Measurements from ENCODE around the gene MPRIP.

Gene MPRIP

DNA sequence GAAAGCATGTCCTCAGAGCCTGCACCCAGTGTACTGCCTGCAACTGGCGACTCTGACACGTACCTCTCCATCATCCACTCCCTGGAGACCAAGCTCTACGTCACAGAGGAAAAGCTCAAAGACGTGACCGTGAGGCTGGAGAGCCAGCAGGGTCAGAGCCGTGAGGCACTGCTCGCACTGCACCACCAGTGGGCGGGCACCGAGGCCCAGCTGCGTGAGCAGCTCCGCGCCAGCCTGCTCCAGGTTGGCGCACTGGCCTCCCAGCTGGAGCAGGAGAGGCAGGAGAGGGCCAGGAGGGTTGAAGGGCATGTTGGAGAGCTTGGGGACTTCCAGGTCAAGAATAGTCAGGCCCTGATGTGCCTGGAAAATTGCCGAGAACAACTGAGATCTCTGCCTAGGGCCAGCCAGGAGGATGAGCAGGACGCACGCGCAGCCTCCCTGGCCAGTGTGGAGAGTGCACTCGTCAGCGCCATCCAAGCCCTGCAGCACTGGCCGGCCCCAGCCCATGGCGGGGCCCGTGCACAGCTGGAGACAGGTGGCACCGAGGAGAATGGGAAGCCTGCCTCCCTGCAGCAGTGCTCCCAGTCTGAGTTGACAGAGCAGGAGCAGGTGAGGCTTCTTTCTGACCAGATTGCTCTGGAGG is 123.5 kb downstream of the MPRIP start:
- Histone ChIP-seq H2AFZ (no peak overlapping the region), H3K27ac (no peak overlapping the region), H3K4me2 (ENCODE audit: low read length) (no peak overlapping the region), H3K79me2 (peaks cover 5% of the 10 kb centered on the region), H3K9me3 (ENCODE audit: control insufficient read depth, low read length) (no peaks in the 10 kb centered on the region), H3K36me3 (ENCODE audit: control insufficient read depth, insufficient read depth, low read length) (no peaks in the 10 kb centered on the region), H3K4me1 (no peaks in the 10 kb centered on the region), H3K9ac (no peak overlapping the region), H3K4me3 (ENCODE audit: low read depth, low read length) (no peak overlapping the region), H3K27me3 (ENCODE audit: control insufficient read depth, insufficient read depth, low read length) (no peaks in the 10 kb centered on the region)
- TF ChIP-seq, protein P1, sequence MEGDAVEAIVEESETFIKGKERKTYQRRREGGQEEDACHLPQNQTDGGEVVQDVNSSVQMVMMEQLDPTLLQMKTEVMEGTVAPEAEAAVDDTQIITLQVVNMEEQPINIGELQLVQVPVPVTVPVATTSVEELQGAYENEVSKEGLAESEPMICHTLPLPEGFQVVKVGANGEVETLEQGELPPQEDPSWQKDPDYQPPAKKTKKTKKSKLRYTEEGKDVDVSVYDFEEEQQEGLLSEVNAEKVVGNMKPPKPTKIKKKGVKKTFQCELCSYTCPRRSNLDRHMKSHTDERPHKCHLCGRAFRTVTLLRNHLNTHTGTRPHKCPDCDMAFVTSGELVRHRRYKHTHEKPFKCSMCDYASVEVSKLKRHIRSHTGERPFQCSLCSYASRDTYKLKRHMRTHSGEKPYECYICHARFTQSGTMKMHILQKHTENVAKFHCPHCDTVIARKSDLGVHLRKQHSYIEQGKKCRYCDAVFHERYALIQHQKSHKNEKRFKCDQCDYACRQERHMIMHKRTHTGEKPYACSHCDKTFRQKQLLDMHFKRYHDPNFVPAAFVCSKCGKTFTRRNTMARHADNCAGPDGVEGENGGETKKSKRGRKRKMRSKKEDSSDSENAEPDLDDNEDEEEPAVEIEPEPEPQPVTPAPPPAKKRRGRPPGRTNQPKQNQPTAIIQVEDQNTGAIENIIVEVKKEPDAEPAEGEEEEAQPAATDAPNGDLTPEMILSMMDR (IDR thresholded peaks at IDR 0.05), result no peak

DNA sequence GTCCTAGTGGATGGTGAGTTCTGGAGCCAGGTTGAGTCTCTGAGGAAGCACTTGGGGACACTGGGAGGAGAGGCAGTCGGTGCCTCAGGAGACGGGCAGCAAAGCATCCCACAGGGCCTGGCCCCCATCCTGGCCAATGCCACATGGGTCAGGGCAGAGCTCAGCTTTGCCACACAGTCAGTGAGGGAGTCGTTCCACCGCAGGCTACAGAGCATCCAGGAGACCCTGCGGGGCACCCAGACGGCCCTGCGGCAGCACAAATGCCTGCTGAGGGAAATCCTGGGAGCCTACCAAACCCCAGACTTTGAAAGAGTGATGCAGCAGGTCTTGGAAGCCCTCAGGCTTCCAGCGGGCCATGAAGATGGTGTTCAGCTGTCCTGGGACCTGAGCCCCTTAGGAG is 124.2 kb downstream of the MPRIP start:
- Histone ChIP-seq H3K36me3 (ENCODE audit: control insufficient read depth, insufficient read depth, low read length) (no peaks in the 10 kb centered on the region), H3K9me3 (ENCODE audit: control insufficient read depth, low read length) (no peaks in the 10 kb centered on the region), H3K27ac (no peak overlapping the region), H3K4me3 (ENCODE audit: low read depth, low read length) (no peak overlapping the region), H3K4me2 (ENCODE audit: low read length) (no peak overlapping the region), H3K27me3 (ENCODE audit: control insufficient read depth, insufficient read depth, low read length) (no peaks in the 10 kb centered on the region), H2AFZ (no peak overlapping the region), H3K79me2 (peaks cover 5% of the 10 kb centered on the region), H3K9ac (no peak overlapping the region), H3K4me1 (no peaks in the 10 kb centered on the region)
- TF ChIP-seq, protein P1 (IDR thresholded peaks at IDR 0.05), result no peak

DNA sequence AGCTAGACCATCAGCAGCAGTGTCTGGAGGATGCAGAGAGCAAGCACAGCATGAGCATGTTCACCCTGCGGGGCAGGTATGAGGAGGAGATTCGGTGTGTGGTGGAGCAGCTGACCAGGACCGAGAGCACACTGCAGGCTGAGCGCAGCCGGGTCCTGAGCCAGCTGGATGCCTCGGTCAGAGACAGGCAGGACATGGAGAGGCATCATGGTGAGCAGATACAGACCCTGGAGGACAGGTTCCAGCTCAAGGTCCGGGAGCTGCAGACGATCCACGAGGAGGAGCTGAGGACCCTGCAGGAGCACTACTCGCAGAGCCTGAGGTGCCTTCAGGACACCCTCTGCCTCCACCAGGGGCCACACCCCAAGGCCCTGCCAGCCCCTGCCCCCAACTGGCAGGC is 125.1 kb downstream of the MPRIP start:
- H3K4me3 ChIP-seq (ENCODE audit: low read depth, low read length), result no peak overlapping the region
- TF ChIP-seq, protein P1 (IDR thresholded peaks at IDR 0.05), result no peak
- H2AFZ ChIP-seq, result no peak overlapping the region
- H3K79me2 ChIP-seq, result peaks cover 2% of the 10 kb centered on the region
- H3K9me3 ChIP-seq (ENCODE audit: control insufficient read depth, low read length), result no peaks in the 10 kb centered on the region
- no peaks in the 10 kb centered on the region for H3K36me3 ChIP-seq (ENCODE audit: control insufficient read depth, insufficient read depth, low read length)
- H3K4me2 ChIP-seq (ENCODE audit: low read length), result no peak overlapping the region
- no peak overlapping the region for H3K27ac ChIP-seq
- H3K4me1 ChIP-seq, result no peaks in the 10 kb centered on the region
- no peaks in the 10 kb centered on the region for H3K27me3 ChIP-seq (ENCODE audit: control insufficient read depth, insufficient read depth, low read length)
- no peak overlapping the region for H3K9ac ChIP-seq

DNA sequence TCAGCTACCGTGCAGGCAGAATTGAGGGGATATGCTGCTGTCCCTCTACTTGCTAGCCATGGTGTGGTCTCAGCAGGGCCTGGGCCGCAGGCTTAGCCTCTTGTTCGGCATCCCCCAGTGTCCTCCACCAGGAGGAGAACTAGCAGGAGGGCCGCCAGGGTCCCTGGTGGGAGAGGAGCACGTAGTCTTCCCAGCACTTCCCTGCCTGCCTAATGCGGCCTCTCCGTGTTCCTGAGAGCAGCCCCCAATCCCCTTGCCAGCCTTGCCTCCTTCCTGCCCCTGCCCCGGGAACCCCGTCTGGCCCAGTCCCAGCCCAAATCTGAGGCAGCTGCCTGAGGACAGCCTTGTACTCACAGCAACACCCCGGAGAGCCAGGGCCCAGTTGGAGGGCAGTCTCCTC is 125.7 kb downstream of the MPRIP start:
- peaks cover 2% of the 10 kb centered on the region for H3K79me2 ChIP-seq
- H3K36me3 ChIP-seq (ENCODE audit: control insufficient read depth, insufficient read depth, low read length), result no peaks in the 10 kb centered on the region
- H3K4me3 ChIP-seq (ENCODE audit: low read depth, low read length), result no peak overlapping the region
- no peaks in the 10 kb centered on the region for H3K9me3 ChIP-seq (ENCODE audit: control insufficient read depth, low read length)
- H3K9ac ChIP-seq, result no peak overlapping the region
- no peaks in the 10 kb centered on the region for H3K4me1 ChIP-seq
- TF ChIP-seq, protein P1 (IDR thresholded peaks at IDR 0.05), result no peak
- H3K4me2 ChIP-seq (ENCODE audit: low read length), result no peak overlapping the region
- no peak overlapping the region for H3K27ac ChIP-seq
- H3K27me3 ChIP-seq (ENCODE audit: control insufficient read depth, insufficient read depth, low read length), result no peaks in the 10 kb centered on the region
- H2AFZ ChIP-seq, result no peak overlapping the region

DNA sequence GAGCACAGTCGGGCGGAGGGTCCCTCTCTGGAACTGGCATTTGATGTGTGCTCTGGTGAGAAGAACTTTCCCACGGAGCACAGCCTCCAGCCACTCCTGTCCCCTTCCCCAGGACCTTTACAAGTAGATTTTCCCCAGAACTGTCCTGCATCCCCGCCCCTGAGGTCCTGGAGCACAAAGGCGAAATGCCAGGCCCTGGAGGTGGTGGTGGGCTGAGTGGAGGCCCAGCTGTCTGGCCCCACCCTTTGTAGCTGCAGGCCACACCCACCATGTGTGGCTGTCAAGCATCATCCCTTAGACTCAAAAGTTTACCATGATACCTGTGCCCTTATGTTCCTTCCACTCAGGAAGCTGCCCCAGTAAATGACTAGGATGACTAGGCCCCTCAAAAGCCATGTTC is 126.1 kb downstream of the MPRIP start:
- Histone ChIP-seq H3K36me3 (ENCODE audit: control insufficient read depth, insufficient read depth, low read length) (no peaks in the 10 kb centered on the region), H3K4me2 (ENCODE audit: low read length) (no peak overlapping the region)

More for the DNA sequence above, 126.1 kb downstream of the MPRIP start:
- H3K79me2 ChIP-seq, result peaks cover 2% of the 10 kb centered on the region
- H3K4me1 ChIP-seq, result no peaks in the 10 kb centered on the region
- no peaks in the 10 kb centered on the region for H3K9me3 ChIP-seq (ENCODE audit: control insufficient read depth, low read length)
- TF ChIP-seq, protein P1 (IDR thresholded peaks at IDR 0.05), result no peak
- no peak overlapping the region for H2AFZ ChIP-seq
- H3K9ac ChIP-seq, result no peak overlapping the region
- no peak overlapping the region for H3K27ac ChIP-seq
- H3K4me3 ChIP-seq (ENCODE audit: low read depth, low read length), result no peak overlapping the region
- H3K27me3 ChIP-seq (ENCODE audit: control insufficient read depth, insufficient read depth, low read length), result no peaks in the 10 kb centered on the region
